SKM-1 (cell line): Measurements from ENCODE around the gene ABCA4.
"Not testable (repeated sequence)": the region's sequence is repeated elsewhere in the genome, so short reads cannot be mapped to it uniquely, and the experiment has no call there.

ENCODE experiments used
- DNase-seq: peaks from one replicate; lab custom pipeline; 2025; ENCODE audit not compliant: unreplicated experiment; lab: John Stamatoyannopoulos, UW

ABCA4 gene

DNA sequence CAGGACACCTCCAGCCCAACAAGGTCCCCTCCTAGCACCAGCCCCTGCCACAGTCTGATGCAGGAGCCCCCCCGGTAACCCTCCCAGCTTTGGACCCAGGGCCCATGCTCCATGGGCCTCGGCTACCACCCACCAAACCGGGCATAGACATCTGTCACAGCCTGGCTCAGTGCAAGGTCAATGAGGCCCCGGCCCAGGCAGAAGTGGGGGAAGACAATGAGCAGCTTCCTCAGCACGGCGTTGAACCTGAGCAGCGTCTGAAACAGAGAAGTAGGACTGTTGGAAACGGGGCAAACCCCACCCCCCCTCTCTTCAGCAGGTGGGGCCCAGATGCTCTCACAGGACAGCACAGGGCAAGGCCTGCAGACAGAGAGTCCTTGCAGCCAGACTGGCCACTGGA is 109.8 kb downstream of the ABCA4 start:
- DNase-seq, result no peak

DNA sequence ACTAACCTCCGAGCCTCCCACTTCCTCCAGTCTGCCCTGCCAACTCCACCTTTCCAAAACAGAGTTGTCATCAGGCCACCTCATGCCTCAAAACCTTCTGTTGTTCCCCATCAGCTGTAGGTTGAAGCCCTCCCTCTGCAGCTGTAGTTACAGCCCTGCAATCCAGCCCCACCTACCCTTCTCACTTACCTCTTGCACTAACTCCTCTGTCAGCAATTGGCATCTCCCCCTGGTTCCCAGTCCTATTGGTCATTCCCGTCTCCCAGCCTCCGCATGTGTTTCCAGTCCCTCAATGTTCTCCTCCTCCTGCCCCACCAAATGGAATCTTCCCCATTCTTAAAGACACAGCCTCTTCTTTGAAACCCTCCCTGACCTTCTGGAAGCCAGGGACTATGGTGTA is 111.6 kb downstream of the ABCA4 start:
- DNase-seq, result no peak

DNA sequence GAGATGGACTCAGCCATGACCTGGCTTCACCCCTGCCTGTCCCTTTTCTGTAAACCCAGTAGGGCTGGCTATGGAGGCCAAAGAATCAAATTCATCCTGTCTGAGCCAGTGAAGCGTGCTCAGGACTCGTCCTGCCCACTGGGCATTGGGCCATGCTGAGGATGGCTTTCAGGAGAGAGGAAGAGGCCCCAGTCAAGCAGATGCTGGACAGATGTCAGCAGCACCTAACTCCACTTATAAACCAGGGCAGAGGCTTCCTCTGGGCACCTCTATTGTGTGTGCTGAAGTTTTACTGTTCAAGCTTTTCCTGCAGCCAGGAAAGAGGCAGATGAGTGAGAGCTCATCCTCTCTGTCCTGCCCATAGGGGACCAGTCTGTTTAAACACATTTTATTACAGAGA is 114.3 kb downstream of the ABCA4 start:
- DNase-seq, result no peak

DNA sequence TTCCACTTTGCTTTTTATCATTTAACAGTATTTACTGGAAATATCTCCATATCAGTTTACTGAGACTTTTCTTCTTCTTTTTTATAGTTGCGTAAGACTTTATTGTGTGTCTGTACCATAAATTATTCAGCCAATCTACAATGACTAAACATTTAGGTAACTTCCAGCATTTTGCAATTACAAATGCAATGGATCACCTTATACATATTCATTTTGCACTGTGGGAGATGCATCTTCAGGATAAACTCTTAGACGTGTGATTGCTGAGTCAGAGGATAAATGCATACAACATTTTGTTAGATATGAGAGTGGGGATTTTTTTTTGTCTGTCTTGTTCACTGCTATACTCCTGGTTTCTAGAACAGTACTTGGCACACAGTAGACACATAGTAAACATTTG is 116.0 kb downstream of the ABCA4 start:
- no peak for DNase-seq

DNA sequence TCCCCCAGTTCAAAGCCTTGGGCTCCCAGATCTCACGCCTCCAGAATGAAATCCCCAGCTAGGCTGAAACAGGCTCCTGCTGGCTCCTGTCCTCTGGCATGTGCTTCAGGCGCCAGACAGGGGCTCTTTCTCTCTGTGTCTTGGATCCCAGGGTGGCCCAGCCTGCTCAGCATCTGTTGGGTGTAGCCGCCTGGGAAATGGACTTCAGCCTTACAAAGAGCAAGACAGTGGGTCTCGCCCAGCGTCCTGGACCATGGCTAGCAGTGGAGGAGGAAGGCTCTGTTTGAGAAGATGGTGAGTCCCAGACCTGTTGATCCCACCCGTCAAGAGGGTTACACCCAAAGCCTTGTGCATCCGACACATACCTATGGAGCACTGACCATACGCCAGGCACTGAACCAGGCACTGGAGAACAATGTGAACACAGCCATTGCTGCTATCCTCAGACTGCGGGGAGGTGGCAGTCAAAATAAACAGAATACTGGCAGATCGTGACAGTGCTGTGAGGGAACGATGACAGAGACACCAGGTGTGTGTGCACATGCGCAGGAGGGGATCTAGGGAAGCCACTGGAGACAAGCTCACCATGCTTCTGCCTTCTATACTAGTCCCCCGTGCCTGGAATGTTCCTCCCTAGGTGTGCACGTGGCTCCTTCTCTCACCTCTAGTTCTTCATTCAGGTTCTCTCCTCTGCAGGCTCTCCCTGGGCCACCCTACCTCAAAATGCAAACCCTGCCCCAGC is 118.7 kb downstream of the ABCA4 start:
- no peak for DNase-seq

DNA sequence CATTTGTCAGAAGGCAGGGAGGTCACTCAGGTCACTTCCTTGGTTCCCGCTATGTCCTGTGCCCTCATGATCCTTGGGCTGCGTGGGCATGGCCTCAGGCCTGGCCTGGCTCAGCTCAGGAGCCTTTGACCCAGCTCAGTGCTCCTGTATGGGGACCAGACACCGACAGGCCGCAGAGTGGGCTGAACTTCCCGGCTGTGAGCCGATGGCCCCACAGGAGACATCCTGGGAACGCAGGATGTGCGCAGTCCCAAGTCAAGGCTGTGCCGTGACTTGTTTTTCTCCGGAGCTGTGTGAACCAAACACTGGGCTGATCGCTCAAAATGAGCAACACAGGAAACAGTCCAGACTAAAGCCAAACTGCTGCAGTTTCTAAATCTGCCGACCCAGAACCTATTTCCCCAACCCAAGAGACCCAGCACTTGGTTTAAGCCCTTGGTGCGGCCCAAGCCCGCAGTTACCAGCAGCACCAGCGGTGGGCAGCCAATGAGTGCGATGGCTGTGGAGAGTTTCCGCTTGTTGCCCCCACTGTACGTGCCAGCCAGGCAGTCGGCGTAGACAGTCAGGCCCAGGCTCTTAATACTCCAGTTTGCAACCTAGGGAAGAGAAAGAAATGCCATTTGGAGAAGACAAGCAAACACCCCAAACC is 119.4 kb downstream of the ABCA4 start:
- no peak for DNase-seq

DNA sequence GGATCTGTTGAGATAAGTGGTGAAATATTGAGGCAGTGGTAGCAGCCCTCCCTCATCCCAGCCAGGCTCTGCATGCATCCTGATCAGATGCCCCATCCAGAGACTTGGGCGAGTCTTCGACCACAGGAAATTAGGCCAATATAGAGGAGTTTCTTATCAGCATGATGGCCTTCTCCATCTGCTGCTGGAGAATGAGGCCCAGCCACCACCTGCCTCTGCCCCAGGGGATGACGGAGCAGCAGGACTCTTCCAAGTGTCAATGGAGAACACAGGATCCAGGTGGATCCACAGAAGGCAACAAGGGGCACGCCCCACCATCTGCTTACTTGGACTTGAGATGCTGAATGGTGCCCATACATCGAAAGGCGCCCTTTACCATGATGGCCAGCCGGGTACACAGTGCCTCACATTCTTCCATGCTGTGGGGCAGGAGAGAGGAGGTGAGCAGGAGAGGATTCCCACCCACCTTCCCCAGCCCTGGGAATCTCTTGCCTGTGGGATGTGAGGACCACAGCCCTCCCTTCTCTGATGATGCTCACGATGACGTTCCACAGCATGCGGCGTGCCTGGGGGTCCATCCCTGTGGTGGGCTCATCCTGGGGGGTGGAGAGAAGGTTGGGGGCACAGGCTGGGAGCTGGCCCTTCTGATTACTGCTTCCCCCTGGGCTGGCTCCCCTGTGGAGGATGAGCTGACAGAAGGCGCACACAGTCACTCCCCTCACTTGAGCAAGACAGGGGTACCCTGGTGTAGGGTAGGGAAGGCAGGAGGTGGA is 120.3 kb downstream of the ABCA4 start:
- DNase-seq, result no peak

DNA sequence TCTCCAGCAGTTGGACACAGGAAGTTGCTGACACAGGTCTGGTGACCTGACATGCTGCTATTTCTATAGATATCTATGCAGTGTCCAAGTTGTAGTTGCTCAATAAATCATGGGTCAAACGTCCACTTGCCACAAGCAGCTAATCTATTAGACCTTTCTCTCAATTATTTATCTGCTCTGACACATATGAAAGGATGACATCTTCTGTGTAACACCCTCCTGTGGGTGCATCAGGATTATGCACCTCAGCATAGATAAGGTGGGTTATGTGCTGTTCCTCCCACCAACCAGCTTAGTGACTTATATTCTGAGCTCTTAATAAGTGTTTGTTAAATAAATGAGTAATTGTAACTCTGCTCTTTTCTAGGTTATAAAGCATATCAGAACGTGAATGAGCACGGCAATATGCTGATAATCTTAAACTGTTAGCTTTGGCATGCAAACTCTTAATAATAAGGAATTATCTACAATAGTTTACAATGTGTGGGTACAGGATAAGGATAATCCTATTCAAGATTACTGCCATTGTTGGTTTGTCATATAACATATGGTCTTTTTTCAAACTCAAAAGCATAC is 121.0 kb downstream of the ABCA4 start:
- DNase-seq, result no peak

DNA sequence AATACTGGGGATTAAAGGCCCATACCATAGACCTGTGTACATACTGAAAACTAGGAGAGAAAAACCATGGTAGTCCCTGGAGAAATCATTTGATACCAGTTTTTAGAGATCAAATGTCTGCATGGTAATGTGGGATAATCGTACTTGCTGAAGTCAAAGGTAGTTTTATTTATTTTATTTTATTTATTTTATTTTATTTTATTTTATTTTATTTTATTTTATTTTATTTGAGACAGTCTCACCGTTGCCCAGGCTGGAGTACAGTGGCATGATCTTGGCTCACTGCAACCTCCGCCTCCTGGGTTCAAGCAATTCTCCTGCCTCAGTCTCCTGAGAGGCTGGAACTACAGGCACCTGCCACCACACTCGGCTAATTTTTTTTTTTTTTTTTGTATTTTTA is 122.4 kb downstream of the ABCA4 start:
- not testable (repeated sequence) for DNase-seq

DNA sequence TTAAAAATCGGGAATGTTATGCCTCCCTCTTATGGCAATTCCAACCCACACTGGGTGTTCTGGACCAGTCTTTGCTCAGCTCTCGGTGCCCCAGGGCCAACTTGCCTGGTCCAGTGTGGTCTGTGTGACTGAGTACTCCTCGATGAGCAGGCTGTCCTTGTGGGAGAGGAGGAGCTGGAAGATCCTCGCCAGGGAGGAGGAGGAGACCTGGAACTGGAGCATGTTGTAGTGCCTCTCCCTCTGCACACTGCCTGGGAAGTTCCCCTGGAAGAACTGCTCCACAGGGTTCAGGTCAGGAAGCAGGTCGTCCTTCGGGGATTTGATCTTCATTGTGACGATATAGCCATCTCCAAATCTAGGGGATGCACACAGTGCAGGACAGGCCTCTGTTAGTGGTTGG is 123.2 kb downstream of the ABCA4 start:
- no peak for DNase-seq

DNA sequence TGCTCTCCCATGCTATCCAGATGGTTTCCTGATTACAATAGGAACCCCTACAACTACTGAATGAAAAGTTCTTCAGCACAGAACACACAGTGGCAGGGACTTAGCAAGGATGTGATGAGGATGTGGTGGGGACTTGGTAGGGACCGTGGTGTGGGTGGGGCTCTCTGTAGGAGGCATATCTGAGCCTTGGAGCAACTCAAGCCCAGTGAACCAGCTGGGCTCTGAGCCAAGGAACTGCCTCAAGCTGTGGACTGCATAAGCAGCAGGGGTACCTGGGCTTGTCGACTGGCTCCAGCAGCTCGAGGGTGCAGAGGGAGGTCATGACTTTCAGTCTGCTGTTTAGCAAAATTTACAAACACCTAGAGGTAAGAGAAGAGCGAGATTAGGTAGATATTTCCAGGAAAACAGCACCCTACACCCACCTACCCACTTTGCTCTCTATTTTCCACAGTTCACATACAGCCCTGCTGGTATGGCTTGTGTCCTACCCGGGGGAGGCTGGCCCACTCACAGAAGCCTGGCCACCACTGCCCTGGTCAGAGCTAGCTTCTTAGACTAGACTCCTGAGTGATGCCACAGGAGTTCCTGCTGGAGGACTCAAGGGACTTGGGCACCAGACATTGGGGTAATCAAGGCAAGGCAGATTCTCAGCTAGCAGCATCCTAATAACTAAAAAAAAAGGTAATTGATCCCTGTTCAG is 125.0 kb downstream of the ABCA4 start:
- no peak for DNase-seq

DNA sequence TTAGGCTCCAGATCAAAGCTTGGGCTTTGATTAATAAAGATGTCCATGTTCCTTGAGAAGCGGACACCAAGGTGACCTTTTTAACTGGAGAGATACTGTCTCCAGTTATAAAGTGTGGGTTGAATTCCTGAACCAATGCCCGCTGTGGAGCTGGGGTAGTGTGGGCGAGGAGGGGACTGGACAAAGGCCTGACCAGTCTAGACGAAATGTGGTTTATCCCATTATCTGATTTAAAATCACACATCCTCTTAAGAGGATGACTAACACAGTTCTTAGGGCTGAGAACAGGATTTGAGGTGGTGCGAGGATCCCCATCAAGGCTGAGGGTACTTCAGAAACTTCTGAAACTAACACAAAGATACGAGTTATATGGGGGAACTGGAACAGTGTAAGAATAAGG is 127.2 kb downstream of the ABCA4 start:
- DNase-seq, result no peak

DNA sequence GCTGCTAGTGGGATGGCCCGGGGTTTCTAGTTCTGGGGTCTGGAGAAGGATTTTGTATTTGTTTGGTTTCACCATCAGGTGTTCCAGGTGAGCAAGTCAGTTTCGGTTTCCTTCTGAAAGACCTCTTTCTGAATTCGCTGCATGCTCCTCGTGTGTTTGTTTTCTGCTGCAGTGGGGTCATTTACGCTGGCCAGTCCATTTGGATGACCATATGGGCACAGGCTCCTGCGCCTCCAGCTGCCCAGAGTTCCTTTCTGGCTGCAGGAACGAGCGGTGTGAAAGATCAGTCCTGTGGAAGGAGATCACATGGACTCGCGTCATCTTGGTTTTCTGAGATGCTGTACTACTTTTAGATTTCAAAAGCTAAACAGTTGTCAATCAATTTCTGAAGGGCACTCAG is 128.0 kb downstream of the ABCA4 start:
- no peak for DNase-seq

DNA sequence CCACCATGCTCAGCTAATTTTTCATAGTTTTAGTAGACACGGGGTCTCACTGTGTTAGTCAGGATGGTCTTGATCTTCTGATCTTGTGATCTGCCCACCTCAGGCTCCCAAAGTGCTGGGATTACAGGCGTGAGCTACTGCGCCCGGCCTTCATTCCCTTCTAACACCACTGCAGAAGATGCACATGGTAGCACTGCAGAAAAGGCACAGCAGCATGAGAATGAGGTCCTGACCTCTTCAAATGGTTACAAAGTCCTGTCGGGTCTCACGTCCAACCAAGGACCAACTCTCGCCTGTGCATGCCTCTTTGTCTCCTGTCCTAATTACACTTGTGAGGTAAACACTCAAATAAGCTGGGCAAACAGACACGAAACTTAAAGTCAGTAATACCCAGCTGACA is 128.8 kb downstream of the ABCA4 start:
- DNase-seq, result no peak

DNA sequence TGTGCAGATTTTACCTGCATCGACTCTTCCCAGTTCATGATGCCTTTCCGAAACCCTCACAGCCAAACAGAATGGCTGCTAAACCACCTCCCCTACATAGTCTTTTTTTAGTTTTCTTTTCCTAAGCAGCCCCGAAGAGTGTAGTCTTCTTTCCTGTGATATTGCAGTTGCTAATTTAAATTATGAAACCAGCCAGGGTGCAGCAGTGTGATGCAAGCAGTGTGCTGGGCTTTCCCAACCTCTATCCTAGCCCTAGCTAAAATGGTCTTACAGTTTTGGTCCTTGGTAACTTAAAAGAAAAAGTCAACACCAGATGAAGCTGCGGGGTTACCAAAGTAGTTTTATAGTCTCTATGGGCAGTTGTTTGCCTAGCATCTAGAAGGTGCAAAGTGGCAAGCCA is 129.7 kb downstream of the ABCA4 start:
- DNase-seq, result peak; percentile 8

DNA sequence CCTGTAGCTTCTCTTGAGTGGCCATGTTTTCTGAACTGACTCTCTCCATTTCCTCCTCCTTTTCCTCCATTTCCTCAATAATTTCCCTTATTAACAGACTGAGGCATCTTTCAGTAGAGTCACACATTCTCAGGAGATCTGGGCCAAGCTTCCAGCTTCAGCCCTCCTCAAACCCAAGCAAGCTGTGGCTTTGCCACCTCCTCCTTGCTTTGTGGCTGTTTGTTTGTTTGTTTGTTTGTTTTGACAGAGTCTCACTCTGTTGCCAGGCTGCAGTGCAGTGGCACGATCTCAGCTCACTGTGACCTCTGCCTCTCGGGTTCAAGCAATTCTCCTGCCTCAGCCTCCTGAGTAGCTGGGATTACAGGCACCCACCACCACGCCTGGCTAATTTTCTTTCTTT is 130.5 kb downstream of the ABCA4 start:
- DNase-seq, result not testable (repeated sequence)

DNA sequence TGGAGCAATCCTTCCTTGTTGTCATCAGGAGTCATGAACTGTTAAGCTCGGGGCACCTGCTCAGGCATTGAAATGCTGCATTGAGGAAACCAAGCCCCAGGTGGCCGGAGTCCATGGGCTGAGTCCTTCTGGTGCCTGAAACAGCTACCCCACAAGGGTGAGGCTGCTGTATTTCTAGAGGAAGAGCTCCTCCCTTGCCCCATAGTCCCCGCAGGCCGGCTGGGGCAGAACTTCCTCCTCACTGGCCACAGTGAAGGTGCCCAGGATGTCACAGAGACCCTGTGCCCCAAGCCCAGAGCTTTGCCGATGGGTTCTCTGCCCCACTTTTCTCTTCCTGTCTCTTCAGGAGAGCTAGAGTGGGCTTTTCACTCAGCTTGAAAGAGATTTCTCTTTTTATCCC is 130.9 kb downstream of the ABCA4 start:
- DNase-seq, result peak; percentile 11

DNA sequence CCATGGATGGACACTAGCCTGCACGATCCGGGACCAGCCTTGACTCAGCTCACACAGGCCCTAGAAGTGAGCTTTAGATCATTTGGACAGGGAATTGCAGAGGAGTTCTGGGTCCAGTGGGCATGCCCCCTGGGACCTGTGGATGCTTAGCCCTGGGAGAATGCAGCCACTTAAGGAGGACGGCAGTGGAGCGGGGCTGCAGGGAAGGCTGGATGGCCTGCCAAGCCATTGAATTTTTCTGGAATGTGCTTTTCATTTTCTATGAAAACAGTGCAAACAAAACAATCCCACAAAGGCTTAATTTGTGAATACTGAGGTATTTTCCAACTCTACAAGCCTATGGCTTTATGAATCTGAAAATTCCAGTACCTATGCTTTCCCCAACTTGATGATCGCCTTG is 131.3 kb downstream of the ABCA4 start:
- no peak for DNase-seq

DNA sequence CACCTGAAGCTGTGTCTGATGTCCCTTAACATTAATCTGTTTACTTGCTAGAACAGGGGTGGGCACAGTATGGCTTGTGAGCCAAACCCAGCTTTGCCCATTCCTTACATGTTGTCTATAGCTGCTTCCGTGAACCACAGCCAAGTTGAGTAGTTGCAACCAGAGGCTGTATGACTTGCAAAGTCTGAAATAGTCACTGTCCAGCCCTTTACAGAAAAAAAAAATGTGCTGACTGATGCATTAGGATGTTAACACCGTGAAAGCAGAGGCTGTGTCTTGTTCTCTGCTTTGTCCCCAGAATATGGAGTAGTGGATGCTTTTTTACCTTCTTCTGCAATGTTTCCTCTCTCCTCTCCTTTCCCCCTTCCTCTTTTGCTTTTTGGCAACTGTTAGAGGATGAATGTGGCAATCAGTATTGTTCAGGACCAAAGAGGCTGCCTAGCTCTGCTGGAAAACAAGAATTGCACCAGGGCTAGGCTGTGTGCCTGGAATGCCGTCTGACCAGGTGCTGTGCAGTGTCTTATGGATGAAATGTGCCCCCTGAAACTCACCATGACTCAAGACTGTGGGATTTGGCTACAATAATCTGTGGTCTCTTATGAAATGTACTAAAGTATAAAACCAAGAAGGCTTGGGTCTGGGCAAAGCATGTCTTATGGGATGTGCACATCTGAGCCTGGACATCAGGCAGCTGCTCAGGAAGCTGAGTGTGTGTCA is 132.2 kb downstream of the ABCA4 start:
- DNase-seq, result peak; percentile 66

DNA sequence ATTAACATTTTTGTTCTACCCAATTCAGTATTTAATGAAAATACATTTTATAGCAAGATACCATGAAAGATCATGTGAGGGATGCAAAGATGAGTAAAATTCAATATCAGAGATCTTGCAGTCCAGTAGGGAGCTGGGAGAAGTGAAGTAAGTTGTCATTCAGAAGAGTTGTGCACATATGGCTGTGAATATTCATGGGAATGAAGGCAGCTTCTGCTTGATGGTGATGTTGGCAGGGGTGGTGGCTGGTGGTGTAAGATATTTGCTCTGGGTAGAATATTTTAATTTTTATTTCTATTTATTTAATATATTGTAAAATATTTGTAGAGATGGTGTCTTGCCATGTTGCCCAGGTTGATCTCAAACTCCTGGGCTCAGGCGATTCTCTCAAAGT is 139.7 kb downstream of the ABCA4 start:
- no peak for DNase-seq
